Cardiac muscle cell (in vitro differentiated cells and primary cell): ENCODE measurements around the gene CLCN4. TPM values are rescaled to one million over a fixed set of nuclear protein-coding genes. Genes with fewer than 3 reads are reported as not detected.
A peak's percentile ranks its signal among the peaks of the same experiment; 100 is the strongest.

Experiments used
- DNase-seq, 2 donors: peaks; one replicate each; pipeline versions ENCODE4 v3.0.0 to v3.0.0-alpha.2; 2010 to 2017; ENCODE audit warnings: low read depth in 1 of 2, low spot score in 1 of 2
- H3K27ac ChIP-seq: fragments of 200-600 bp; sonication (generic); 2 replicates; pipeline ENCODE4 v1.5.1; 2016
- H3K27me3 ChIP-seq: fragments of 200-600 bp; sonication (generic); 2 replicates; pipeline ENCODE4 v1.6.0; 2016; ENCODE audit warnings: control low read depth
- H3K36me3 ChIP-seq: fragments of 200-600 bp; sonication (generic); 2 replicates; pipeline ENCODE4 v1.5.1; 2016; ENCODE audit warnings: control low read depth
- H3K4me1 ChIP-seq: fragments of 200-600 bp; sonication (generic); 2 replicates; pipeline ENCODE4 v1.8.1; 2017; ENCODE audit warnings: low read depth, mild to moderate bottlenecking, mixed run types
- H3K4me3 ChIP-seq: fragments of 200-600 bp; sonication (generic); 2 replicates; pipeline ENCODE4 v1.5.1; 2016; ENCODE audit warnings: mild to moderate bottlenecking
- H3K9me3 ChIP-seq: fragments of 200-600 bp; sonication (generic); 2 replicates; pipeline ENCODE4 v1.5.1; 2017; ENCODE audit warnings: low read depth, mild to moderate bottlenecking, control low read depth
- CTCF ChIP-seq: IDR thresholded peaks from 2 replicates; pipeline ENCODE4 v1.5.1; 2012; ENCODE audit warnings: low read depth, mild to moderate bottlenecking, low read length
- polyA plus RNA-seq: library from polyadenylated mRNA; unstranded; fragments of >200 nt; fragmentation: Nextera tagmentation; extraction: Ambion mirVana; gene quantifications from 2 replicates; pipeline ENCODE4 v1.2.1, GENCODE V29; 2016
- total RNA-seq: library from RNA; depleted of rRNA; stranded (reverse); fragments of >200 nt; gene quantifications from 2 replicates; pipeline ENCODE4 v1.2.3, GENCODE V29; 2016

The CLCN4 gene
- total and polyA plus RNA-seq, 2 experiments from 2014 or later, result 7.8 to 15.2 TPM

- Histone ChIP-seq H3K4me3 (no peak overlapping the region), H3K27me3 (no peaks in the 10 kb centered on the region)
Observed at GRCh38 chrX:10164879-10165278, 8.1 kb downstream of the CLCN4 start.

GRCh38 chrX:10165580-10166247 is 8.9 kb downstream of the CLCN4 start:
- peak overlapping the region; percentile 66 for H3K27ac ChIP-seq
- H3K27me3 ChIP-seq, result no peaks in the 10 kb centered on the region
- no peak for TF ChIP-seq CTCF
- H3K4me1 ChIP-seq, result peaks cover 4% of the 10 kb centered on the region
- no peaks in the 10 kb centered on the region for H3K9me3 ChIP-seq
- H3K4me3 ChIP-seq, result no peak overlapping the region
- no peaks in the 10 kb centered on the region for H3K36me3 ChIP-seq
- DNase-seq, result peak in 1 of 2 donors; percentile 66

More at GRCh38 chrX:10164879-10165278, 8.1 kb downstream of the CLCN4 start:
- DNase-seq, result no peak
- H3K27ac ChIP-seq, result no peak overlapping the region
- no peaks in the 10 kb centered on the region for H3K36me3 ChIP-seq
- peaks cover 4% of the 10 kb centered on the region for H3K4me1 ChIP-seq
- no peaks in the 10 kb centered on the region for H3K9me3 ChIP-seq
- TF ChIP-seq CTCF, result no peak

- Histone ChIP-seq H3K27me3 (no peaks in the 10 kb centered on the region), H3K36me3 (no peaks in the 10 kb centered on the region), H3K4me3 (no peak overlapping the region), H3K9me3 (no peaks in the 10 kb centered on the region), H3K4me1 (peaks cover 4% of the 10 kb centered on the region), H3K27ac (peak overlapping the region; percentile 66)
- TF ChIP-seq CTCF, result no peak
- DNase-seq, result no peak
Observed at GRCh38 chrX:10166248-10166716, 9.5 kb downstream of the CLCN4 start.

GRCh38 chrX:10166731-10167151 is 10.0 kb downstream of the CLCN4 start:
- no peak for TF ChIP-seq CTCF
- Histone ChIP-seq H3K9me3 (no peaks in the 10 kb centered on the region), H3K4me3 (no peak overlapping the region), H3K4me1 (peaks cover 4% of the 10 kb centered on the region), H3K27ac (peak overlapping the region; percentile 66), H3K27me3 (no peaks in the 10 kb centered on the region), H3K36me3 (no peaks in the 10 kb centered on the region)
- DNase-seq, result peak in 1 of 2 donors; percentile 40

GRCh38 chrX:10167573-10167972 is 10.8 kb downstream of the CLCN4 start:
- no peak for TF ChIP-seq CTCF
- H3K27me3 ChIP-seq, result no peaks in the 10 kb centered on the region
- no peaks in the 10 kb centered on the region for H3K36me3 ChIP-seq
- peaks cover 4% of the 10 kb centered on the region for H3K4me1 ChIP-seq
- no peak overlapping the region for H3K4me3 ChIP-seq
- no peaks in the 10 kb centered on the region for H3K9me3 ChIP-seq
- H3K27ac ChIP-seq, result no peak overlapping the region
- no peak for DNase-seq
